Measurements from ENCODE around the gene LDLRAD4. TPM values are rescaled to one million over a fixed set of nuclear protein-coding genes. Genes with fewer than 3 reads are reported as not detected.

Gene LDLRAD4
- total and polyA plus RNA-seq, 2 experiments from 2014 or later: 0.73 to 1.9 TPM

DNA sequence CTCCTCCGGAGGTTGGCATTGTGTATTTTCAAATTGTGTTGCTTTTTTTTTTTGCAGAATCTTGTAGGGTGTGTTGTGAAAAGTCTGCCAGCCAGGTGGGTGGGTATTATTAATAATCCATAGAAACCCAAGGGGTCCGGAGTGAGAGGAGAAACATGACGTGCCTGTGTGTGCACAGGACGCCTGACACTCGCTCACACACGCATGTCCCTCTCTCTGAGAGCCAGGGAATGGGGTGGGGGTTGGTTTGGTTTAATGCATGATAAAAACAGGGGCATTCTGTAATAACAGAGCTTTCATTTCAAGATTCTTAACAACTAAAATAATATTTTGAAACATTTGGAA lies 283.0 kb downstream of the LDLRAD4 start (continued):
- TF ChIP-seq, protein P1, sequence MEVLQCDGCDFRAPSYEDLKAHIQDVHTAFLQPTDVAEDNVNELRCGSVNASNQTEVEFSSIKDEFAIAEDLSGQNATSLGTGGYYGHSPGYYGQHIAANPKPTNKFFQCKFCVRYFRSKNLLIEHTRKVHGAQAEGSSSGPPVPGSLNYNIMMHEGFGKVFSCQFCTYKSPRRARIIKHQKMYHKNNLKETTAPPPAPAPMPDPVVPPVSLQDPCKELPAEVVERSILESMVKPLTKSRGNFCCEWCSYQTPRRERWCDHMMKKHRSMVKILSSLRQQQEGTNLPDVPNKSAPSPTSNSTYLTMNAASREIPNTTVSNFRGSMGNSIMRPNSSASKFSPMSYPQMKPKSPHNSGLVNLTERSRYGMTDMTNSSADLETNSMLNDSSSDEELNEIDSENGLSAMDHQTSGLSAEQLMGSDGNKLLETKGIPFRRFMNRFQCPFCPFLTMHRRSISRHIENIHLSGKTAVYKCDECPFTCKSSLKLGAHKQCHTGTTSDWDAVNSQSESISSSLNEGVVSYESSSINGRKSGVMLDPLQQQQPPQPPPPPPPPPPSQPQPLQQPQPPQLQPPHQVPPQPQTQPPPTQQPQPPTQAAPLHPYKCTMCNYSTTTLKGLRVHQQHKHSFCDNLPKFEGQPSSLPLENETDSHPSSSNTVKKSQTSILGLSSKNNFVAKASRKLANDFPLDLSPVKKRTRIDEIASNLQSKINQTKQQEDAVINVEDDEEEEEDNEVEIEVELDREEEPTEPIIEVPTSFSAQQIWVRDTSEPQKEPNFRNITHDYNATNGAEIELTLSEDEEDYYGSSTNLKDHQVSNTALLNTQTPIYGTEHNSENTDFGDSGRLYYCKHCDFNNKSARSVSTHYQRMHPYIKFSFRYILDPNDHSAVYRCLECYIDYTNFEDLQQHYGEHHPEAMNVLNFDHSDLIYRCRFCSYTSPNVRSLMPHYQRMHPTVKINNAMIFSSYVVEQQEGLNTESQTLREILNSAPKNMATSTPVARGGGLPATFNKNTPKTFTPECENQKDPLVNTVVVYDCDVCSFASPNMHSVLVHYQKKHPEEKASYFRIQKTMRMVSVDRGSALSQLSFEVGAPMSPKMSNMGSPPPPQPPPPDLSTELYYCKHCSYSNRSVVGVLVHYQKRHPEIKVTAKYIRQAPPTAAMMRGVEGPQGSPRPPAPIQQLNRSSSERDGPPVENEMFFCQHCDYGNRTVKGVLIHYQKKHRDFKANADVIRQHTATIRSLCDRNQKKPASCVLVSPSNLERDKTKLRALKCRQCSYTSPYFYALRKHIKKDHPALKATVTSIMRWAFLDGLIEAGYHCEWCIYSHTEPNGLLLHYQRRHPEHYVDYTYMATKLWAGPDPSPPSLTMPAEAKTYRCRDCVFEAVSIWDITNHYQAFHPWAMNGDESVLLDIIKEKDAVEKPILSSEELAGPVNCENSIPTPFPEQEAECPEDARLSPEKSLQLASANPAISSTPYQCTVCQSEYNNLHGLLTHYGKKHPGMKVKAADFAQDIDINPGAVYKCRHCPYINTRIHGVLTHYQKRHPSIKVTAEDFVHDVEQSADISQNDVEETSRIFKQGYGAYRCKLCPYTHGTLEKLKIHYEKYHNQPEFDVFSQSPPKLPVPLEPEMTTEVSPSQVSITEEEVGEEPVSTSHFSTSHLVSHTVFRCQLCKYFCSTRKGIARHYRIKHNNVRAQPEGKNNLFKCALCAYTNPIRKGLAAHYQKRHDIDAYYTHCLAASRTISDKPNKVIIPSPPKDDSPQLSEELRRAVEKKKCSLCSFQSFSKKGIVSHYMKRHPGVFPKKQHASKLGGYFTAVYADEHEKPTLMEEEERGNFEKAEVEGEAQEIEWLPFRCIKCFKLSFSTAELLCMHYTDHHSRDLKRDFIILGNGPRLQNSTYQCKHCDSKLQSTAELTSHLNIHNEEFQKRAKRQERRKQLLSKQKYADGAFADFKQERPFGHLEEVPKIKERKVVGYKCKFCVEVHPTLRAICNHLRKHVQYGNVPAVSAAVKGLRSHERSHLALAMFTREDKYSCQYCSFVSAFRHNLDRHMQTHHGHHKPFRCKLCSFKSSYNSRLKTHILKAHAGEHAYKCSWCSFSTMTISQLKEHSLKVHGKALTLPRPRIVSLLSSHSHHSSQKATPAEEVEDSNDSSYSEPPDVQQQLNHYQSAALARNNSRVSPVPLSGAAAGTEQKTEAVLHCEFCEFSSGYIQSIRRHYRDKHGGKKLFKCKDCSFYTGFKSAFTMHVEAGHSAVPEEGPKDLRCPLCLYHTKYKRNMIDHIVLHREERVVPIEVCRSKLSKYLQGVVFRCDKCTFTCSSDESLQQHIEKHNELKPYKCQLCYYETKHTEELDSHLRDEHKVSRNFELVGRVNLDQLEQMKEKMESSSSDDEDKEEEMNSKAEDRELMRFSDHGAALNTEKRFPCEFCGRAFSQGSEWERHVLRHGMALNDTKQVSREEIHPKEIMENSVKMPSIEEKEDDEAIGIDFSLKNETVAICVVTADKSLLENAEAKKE (CRISPR knock-in tag; IDR thresholded peaks at IDR 0.05): no peak
- TF ChIP-seq, protein P2, sequence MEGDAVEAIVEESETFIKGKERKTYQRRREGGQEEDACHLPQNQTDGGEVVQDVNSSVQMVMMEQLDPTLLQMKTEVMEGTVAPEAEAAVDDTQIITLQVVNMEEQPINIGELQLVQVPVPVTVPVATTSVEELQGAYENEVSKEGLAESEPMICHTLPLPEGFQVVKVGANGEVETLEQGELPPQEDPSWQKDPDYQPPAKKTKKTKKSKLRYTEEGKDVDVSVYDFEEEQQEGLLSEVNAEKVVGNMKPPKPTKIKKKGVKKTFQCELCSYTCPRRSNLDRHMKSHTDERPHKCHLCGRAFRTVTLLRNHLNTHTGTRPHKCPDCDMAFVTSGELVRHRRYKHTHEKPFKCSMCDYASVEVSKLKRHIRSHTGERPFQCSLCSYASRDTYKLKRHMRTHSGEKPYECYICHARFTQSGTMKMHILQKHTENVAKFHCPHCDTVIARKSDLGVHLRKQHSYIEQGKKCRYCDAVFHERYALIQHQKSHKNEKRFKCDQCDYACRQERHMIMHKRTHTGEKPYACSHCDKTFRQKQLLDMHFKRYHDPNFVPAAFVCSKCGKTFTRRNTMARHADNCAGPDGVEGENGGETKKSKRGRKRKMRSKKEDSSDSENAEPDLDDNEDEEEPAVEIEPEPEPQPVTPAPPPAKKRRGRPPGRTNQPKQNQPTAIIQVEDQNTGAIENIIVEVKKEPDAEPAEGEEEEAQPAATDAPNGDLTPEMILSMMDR (conservative IDR thresholded peaks at IDR 0.05; ENCODE audit: low read depth in 2 of 2): no peak
- TF ChIP-seq EZH2phosphoT487 (IDR thresholded peaks at IDR 0.05; ENCODE audit: unreplicated experiment) (no peak), STAT1 (IDR thresholded peaks at IDR 0.05; ENCODE audit: unreplicated experiment) (no peak), POLR2AphosphoS5 (IDR thresholded peaks at IDR 0.05; ENCODE audit: low read depth) (no peak), CREB1 (CRISPR knock-in tag; IDR thresholded peaks at IDR 0.05; ENCODE audit: low read depth) (no peak)
- TF ChIP-seq, protein P3, sequence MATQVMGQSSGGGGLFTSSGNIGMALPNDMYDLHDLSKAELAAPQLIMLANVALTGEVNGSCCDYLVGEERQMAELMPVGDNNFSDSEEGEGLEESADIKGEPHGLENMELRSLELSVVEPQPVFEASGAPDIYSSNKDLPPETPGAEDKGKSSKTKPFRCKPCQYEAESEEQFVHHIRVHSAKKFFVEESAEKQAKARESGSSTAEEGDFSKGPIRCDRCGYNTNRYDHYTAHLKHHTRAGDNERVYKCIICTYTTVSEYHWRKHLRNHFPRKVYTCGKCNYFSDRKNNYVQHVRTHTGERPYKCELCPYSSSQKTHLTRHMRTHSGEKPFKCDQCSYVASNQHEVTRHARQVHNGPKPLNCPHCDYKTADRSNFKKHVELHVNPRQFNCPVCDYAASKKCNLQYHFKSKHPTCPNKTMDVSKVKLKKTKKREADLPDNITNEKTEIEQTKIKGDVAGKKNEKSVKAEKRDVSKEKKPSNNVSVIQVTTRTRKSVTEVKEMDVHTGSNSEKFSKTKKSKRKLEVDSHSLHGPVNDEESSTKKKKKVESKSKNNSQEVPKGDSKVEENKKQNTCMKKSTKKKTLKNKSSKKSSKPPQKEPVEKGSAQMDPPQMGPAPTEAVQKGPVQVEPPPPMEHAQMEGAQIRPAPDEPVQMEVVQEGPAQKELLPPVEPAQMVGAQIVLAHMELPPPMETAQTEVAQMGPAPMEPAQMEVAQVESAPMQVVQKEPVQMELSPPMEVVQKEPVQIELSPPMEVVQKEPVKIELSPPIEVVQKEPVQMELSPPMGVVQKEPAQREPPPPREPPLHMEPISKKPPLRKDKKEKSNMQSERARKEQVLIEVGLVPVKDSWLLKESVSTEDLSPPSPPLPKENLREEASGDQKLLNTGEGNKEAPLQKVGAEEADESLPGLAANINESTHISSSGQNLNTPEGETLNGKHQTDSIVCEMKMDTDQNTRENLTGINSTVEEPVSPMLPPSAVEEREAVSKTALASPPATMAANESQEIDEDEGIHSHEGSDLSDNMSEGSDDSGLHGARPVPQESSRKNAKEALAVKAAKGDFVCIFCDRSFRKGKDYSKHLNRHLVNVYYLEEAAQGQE (IDR thresholded peaks at IDR 0.05; ENCODE audit: unreplicated experiment): no peak

All from GM23338 (cell line).